ENCODE data around the gene ANGPTL2.

The ANGPTL2 gene

DNA sequence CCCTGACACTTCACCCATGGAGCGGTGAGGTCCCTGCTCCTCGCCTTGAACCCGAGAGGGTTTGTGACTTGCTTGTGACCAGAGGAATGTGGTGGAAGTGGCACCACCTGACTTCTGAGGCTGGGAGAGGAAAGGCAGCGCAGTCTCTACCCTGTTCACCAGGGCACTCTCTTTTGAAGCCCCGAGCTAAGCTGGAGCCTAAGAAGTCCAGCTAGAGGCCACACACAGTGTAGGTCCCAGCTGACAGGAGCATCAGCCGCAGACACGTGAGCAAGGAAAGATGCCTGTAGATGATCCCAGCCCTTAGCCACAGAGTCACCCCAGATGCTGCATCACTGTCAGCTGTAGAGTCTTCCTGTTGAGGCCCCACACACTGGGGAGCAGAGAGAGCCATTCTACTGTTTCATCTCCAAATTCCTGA is 1.7 kb upstream of the ANGPTL2 start:
- DNase-seq (ENCODE audit: low read depth) = no peak
- no peak overlapping the region for H3K4me3 ChIP-seq (ENCODE audit: low read length)
- TF ChIP-seq, protein P1, sequence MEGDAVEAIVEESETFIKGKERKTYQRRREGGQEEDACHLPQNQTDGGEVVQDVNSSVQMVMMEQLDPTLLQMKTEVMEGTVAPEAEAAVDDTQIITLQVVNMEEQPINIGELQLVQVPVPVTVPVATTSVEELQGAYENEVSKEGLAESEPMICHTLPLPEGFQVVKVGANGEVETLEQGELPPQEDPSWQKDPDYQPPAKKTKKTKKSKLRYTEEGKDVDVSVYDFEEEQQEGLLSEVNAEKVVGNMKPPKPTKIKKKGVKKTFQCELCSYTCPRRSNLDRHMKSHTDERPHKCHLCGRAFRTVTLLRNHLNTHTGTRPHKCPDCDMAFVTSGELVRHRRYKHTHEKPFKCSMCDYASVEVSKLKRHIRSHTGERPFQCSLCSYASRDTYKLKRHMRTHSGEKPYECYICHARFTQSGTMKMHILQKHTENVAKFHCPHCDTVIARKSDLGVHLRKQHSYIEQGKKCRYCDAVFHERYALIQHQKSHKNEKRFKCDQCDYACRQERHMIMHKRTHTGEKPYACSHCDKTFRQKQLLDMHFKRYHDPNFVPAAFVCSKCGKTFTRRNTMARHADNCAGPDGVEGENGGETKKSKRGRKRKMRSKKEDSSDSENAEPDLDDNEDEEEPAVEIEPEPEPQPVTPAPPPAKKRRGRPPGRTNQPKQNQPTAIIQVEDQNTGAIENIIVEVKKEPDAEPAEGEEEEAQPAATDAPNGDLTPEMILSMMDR (IDR thresholded peaks at IDR 0.05; ENCODE audit: insufficient read depth, low read depth, low read length, missing control alignments) = no peak

- DNase-seq (ENCODE audit: low read depth) = no peak
- TF ChIP-seq, protein P1 (IDR thresholded peaks at IDR 0.05; ENCODE audit: insufficient read depth, low read depth, low read length, missing control alignments) = no peak
- no peak overlapping the region for H3K4me3 ChIP-seq (ENCODE audit: low read length)
Observed at GRCh38 chr9:127123064-127123890, 842 bp upstream of the ANGPTL2 start.

GRCh38 chr9:127121628-127122175 is 733 bp downstream of the ANGPTL2 start:
- H3K4me3 ChIP-seq (ENCODE audit: low read length) = no peak overlapping the region
- DNase-seq (ENCODE audit: low read depth) = no peak
- TF ChIP-seq, protein P1 (IDR thresholded peaks at IDR 0.05; ENCODE audit: insufficient read depth, low read depth, low read length, missing control alignments) = no peak

- H3K4me3 ChIP-seq (ENCODE audit: low read length) = no peak overlapping the region
- no peak for DNase-seq (ENCODE audit: low read depth)
- TF ChIP-seq, protein P1 (IDR thresholded peaks at IDR 0.05; ENCODE audit: insufficient read depth, low read depth, low read length, missing control alignments) = no peak
Observed at GRCh38 chr9:127119320-127119709, 3.1 kb downstream of the ANGPTL2 start.

GRCh38 chr9:127118597-127119319 is 3.7 kb downstream of the ANGPTL2 start:
- TF ChIP-seq, protein P1 (IDR thresholded peaks at IDR 0.05; ENCODE audit: insufficient read depth, low read depth, low read length, missing control alignments) = no peak
- no peak for DNase-seq (ENCODE audit: low read depth)

GRCh38 chr9:127117801-127118200 is 4.6 kb downstream of the ANGPTL2 start:
- TF ChIP-seq, protein P1 (IDR thresholded peaks at IDR 0.05; ENCODE audit: insufficient read depth, low read depth, low read length, missing control alignments) = no peak
- no peak overlapping the region for H3K4me3 ChIP-seq (ENCODE audit: low read length)
- no peak for DNase-seq (ENCODE audit: low read depth)

More at GRCh38 chr9:127118597-127119319, 3.7 kb downstream of the ANGPTL2 start:
- no peak overlapping the region for H3K4me3 ChIP-seq (ENCODE audit: low read length)
